HEK293 (cell line): Measurements from ENCODE around the gene FHIT.

Experiments
- CTCF ChIA-PET: fragments of 350-600 bp; formaldehyde crosslinking; extraction: SDS; loops from one replicate; lab custom pipeline; 2021; ENCODE audit warnings: antibody characterized with exemption; lab: Yijun Ruan, JAX
- POLR2A ChIA-PET: fragments of 300-600 bp; formaldehyde crosslinking; extraction: SDS; loops from one replicate; lab custom pipeline; 2020; ENCODE audit warnings: antibody characterized with exemption, inconsistent platforms; lab: Yijun Ruan, JAX
- H3K27ac ChIP-seq: fragments of 200-500 bp; sonication (Bioruptor generic); 2 replicates; pipeline ENCODE4 v1.5.1; 2014; ENCODE audit warnings: low read depth, low read length, control low read depth, inconsistent platforms; ENCODE audit errors: extremely low read depth
- H3K36me3 ChIP-seq, 2 experiments: fragments of 200-500 bp in 1 of 2; sonication (Bioruptor generic) in 1 of 2; 1 replicate in 1 of 2; 2 replicates in 1 of 2; pipeline ENCODE4 v1.5.1; 2014 to 2017; ENCODE audit warnings: inconsistent platforms in 2 of 2, low read length in 2 of 2; ENCODE audit not compliant: control insufficient read depth in 2 of 2, insufficient read depth in 1 of 2
- H3K4me1 ChIP-seq: fragments of 200-500 bp; sonication (Bioruptor generic); 2 replicates; pipeline ENCODE4 v1.5.1; 2014; ENCODE audit warnings: mild to moderate bottlenecking, low read length, inconsistent platforms; ENCODE audit not compliant: control insufficient read depth, insufficient read depth
- H3K4me3 ChIP-seq: 2 replicates; pipeline ENCODE4 v1.5.1; 2011; ENCODE audit warnings: low read depth, mild to moderate bottlenecking, control low read depth, low read length, moderate library complexity
- H3K9me3 ChIP-seq: fragments of 200-500 bp; sonication (Bioruptor generic); 2 replicates; pipeline ENCODE4 v1.5.1; 2014; ENCODE audit warnings: low read depth, low read length, inconsistent platforms; ENCODE audit not compliant: control insufficient read depth, insufficient read depth
- HOXA7 ChIP-seq: sonication (generic); formaldehyde crosslinking; IDR thresholded peaks from 2 replicates; pipeline ENCODE4 v1.8.1; 2022; ENCODE audit warnings: missing genetic modification reagents, borderline replicate concordance
- KLF10 ChIP-seq: fragments of 450-650 bp; IDR thresholded peaks from 2 replicates; pipeline ENCODE4 v1.5.1; 2018; ENCODE audit warnings: missing biosample characterization, mild to moderate bottlenecking, missing genetic modification characterization
- MYNN ChIP-seq: fragments of 450-650 bp; formaldehyde crosslinking; IDR thresholded peaks from 2 replicates; pipeline ENCODE4 v1.5.1; 2016; ENCODE audit warnings: missing biosample characterization, missing genetic modification characterization, borderline replicate concordance
- OVOL3 ChIP-seq: fragments of 450-650 bp; formaldehyde crosslinking; IDR thresholded peaks from 2 replicates; pipeline ENCODE4 v1.5.1; 2016; ENCODE audit warnings: missing biosample characterization, missing genetic modification characterization
- SALL2 ChIP-seq: fragments of 450-650 bp; formaldehyde crosslinking; IDR thresholded peaks from 2 replicates; pipeline ENCODE4 v1.5.0; 2017; ENCODE audit warnings: missing biosample characterization, mild to moderate bottlenecking, missing genetic modification characterization, borderline replicate concordance
- SCRT1 ChIP-seq: fragments of 450-650 bp; formaldehyde crosslinking; IDR thresholded peaks from 2 replicates; pipeline ENCODE4 v1.5.1; 2016; ENCODE audit warnings: missing biosample characterization, missing genetic modification characterization, borderline replicate concordance
- SCRT2 ChIP-seq: fragments of 450-650 bp; formaldehyde crosslinking; IDR thresholded peaks from 2 replicates; pipeline ENCODE4 v1.5.1; 2016; ENCODE audit warnings: missing biosample characterization, missing genetic modification characterization
- SETDB1 ChIP-seq: IDR thresholded peaks from one replicate; pipeline ENCODE4 v1.6.1; 2017; ENCODE audit warnings: mild to moderate bottlenecking, low read length, moderate library complexity, mixed read lengths; ENCODE audit not compliant: insufficient read length
- ZBTB20 ChIP-seq: fragments of 450-650 bp; formaldehyde crosslinking; IDR thresholded peaks from 2 replicates; pipeline ENCODE4 v1.5.1; 2016; ENCODE audit warnings: missing biosample characterization, missing genetic modification characterization
- ZNF10 ChIP-seq: fragments of 450-650 bp; formaldehyde crosslinking; IDR thresholded peaks from 2 replicates; pipeline ENCODE4 v1.5.1; 2017; ENCODE audit warnings: missing biosample characterization, missing genetic modification characterization
- ZNF132 ChIP-seq: fragments of 450-650 bp; formaldehyde crosslinking; IDR thresholded peaks from 2 replicates; pipeline ENCODE4 v1.5.1; 2017; ENCODE audit warnings: missing biosample characterization, missing genetic modification characterization, borderline replicate concordance
- ZNF391 ChIP-seq: fragments of 450-650 bp; formaldehyde crosslinking; IDR thresholded peaks from 2 replicates; pipeline ENCODE4 v1.5.1; 2016; ENCODE audit warnings: low read depth, missing biosample characterization, missing genetic modification characterization, borderline replicate concordance
- ZNF433 ChIP-seq: fragments of 450-650 bp; formaldehyde crosslinking; IDR thresholded peaks from 2 replicates; pipeline ENCODE4 v1.5.1; 2016; ENCODE audit warnings: missing biosample characterization, missing genetic modification characterization, low read depth
- ZNF449 ChIP-seq: fragments of 450-650 bp; formaldehyde crosslinking; IDR thresholded peaks from 2 replicates; pipeline ENCODE4 v1.5.1; 2017; ENCODE audit warnings: missing biosample characterization, mild to moderate bottlenecking, missing genetic modification characterization, moderate library complexity
- ZNF521 ChIP-seq: fragments of 450-650 bp; formaldehyde crosslinking; IDR thresholded peaks from 2 replicates; pipeline ENCODE4 v1.5.1; 2017; ENCODE audit warnings: missing biosample characterization, mild to moderate bottlenecking, missing genetic modification characterization
- ZNF670 ChIP-seq: fragments of 450-650 bp; formaldehyde crosslinking; IDR thresholded peaks from 2 replicates; pipeline ENCODE4 v1.5.1; 2016; ENCODE audit warnings: missing biosample characterization, missing genetic modification characterization, low read depth
- ZNF777 ChIP-seq: fragments of 450-650 bp; formaldehyde crosslinking; IDR thresholded peaks from 2 replicates; pipeline ENCODE4 v1.5.1; 2017; ENCODE audit warnings: missing biosample characterization, missing genetic modification characterization, borderline replicate concordance

FHIT gene

GRCh38 chr3:59733041-59733809 is 1518.0 kb downstream of the FHIT start:
- no peaks in the 10 kb centered on the region for H3K9me3 ChIP-seq
- CTCF ChIA-PET: no interaction called here
- TF ChIP-seq ZNF777 (tag by site-specific recombination) (no peak), OVOL3 (tag by site-specific recombination) (no peak), MYNN (no peak)
- TF ChIP-seq, all 188 proteins: peak for 0
- POLR2A ChIA-PET: no interaction called here
- Histone ChIP-seq H3K36me3 (no peaks in the 10 kb centered on the region), H3K4me1 (no peaks in the 10 kb centered on the region), H3K4me3 (no peak overlapping the region), H3K27ac (no peak overlapping the region)

- TF ChIP-seq ZNF10 (tag by site-specific recombination) (no peak), SCRT2 (tag by site-specific recombination) (peak; percentile 10; the same call in 1 of the 2 replicates)
- Histone ChIP-seq H3K36me3 (no peaks in the 10 kb centered on the region), H3K27ac (no peak overlapping the region), H3K4me3 (no peak overlapping the region), H3K9me3 (no peaks in the 10 kb centered on the region), H3K4me1 (no peaks in the 10 kb centered on the region)
- POLR2A ChIA-PET: no interaction called here
- CTCF ChIA-PET: no interaction called here
Measured at GRCh38 chr3:59731943-59732342, 1519.3 kb downstream of the FHIT start.

GRCh38 chr3:59730591-59730990 is 1520.7 kb downstream of the FHIT start:
- H3K4me3 ChIP-seq: no peak overlapping the region
- H3K9me3 ChIP-seq: no peaks in the 10 kb centered on the region
- no peaks in the 10 kb centered on the region for H3K36me3 ChIP-seq
- no peak overlapping the region for H3K27ac ChIP-seq
- TF ChIP-seq KLF10 (tag by site-specific recombination): no peak
- TF ChIP-seq ZNF433: no peak
- no peak for TF ChIP-seq ZNF521 (tag by site-specific recombination)
- no peak for TF ChIP-seq HOXA7 (CRISPR knock-in tag)
- no peak for TF ChIP-seq SCRT1 (tag by site-specific recombination)
- TF ChIP-seq SETDB1: no peak
- TF ChIP-seq ZNF449 (tag by site-specific recombination): no peak
- no peak for TF ChIP-seq SALL2 (tag by site-specific recombination)
- no peak for TF ChIP-seq ZNF670
- TF ChIP-seq ZNF391 (tag by site-specific recombination): no peak
- no peaks in the 10 kb centered on the region for H3K4me1 ChIP-seq
- ChIA-PET CTCF (no interaction called here), POLR2A (no interaction called here)

GRCh38 chr3:59728587-59728908 is 1522.7 kb downstream of the FHIT start:
- H3K4me1 ChIP-seq: no peaks in the 10 kb centered on the region
- H3K9me3 ChIP-seq: no peaks in the 10 kb centered on the region
- TF ChIP-seq ZNF132 (tag by site-specific recombination) (no peak), ZBTB20 (tag by site-specific recombination) (peak; percentile 74)
- H3K4me3 ChIP-seq: no peak overlapping the region
- no peaks in the 10 kb centered on the region for H3K36me3 ChIP-seq
- ChIA-PET CTCF (no interaction called here), POLR2A (no interaction called here)
- no peak overlapping the region for H3K27ac ChIP-seq
